Bronchial epithelial cell (primary cell): ENCODE results near the gene TSC22D3. TPM values are rescaled to one million over a fixed set of nuclear protein-coding genes. Genes with fewer than 3 reads are reported as not detected.

Experiments used
- DNase-seq: peaks from one replicate; pipeline ENCODE4 v3.0.0-alpha.2; 2010; ENCODE audit warnings: low read depth
- FAIRE-seq: peaks from 2 replicates; lab custom pipeline; 2011; peaks lifted over from hg19 to GRCh38; lab: Jason Lieb, UNC
- H3K27me3 ChIP-seq: 2 replicates; pipeline ENCODE4 v1.5.1; 2011; ENCODE audit warnings: low read length; ENCODE audit not compliant: control insufficient read depth, insufficient read depth
- H3K36me3 ChIP-seq: 2 replicates; pipeline ENCODE4 v1.5.1; 2011; ENCODE audit warnings: low read length; ENCODE audit not compliant: control insufficient read depth, insufficient read depth
- H3K4me3 ChIP-seq: 2 replicates; pipeline ENCODE4 v1.5.1; 2011; ENCODE audit warnings: mild to moderate bottlenecking, low read depth, low read length, control low read depth
- total RNA-seq: library from RNA; depleted of rRNA; stranded (reverse); fragments of >200 nt; gene quantifications from 2 replicates; pipeline ENCODE4 v1.2.1, GENCODE V29; 2014
- TF ChIP-seq, protein P1 (sequence below): IDR thresholded peaks from 2 replicates; pipeline ENCODE4 v1.5.1; 2011; ENCODE audit warnings: mild to moderate bottlenecking, moderate library complexity, low read length, control low read depth, inconsistent platforms; ENCODE audit not compliant: insufficient read depth, severe bottlenecking

TSC22D3 gene
- total RNA-seq, 1 donor from 2014 or later = 83.5 TPM

GRCh38 chrX:107731831-107732502, 43.6 kb downstream of the TSC22D3 start:
- DNase-seq = peak; percentile 66

GRCh38 chrX:107730991-107731766, 44.4 kb downstream of the TSC22D3 start:
- FAIRE-seq (no peak), DNase-seq (no peak)
- H3K36me3 ChIP-seq = no peaks in the 10 kb centered on the region
- no peak overlapping the region for H3K4me3 ChIP-seq
- no peaks in the 10 kb centered on the region for H3K27me3 ChIP-seq
- TF ChIP-seq, protein P1, sequence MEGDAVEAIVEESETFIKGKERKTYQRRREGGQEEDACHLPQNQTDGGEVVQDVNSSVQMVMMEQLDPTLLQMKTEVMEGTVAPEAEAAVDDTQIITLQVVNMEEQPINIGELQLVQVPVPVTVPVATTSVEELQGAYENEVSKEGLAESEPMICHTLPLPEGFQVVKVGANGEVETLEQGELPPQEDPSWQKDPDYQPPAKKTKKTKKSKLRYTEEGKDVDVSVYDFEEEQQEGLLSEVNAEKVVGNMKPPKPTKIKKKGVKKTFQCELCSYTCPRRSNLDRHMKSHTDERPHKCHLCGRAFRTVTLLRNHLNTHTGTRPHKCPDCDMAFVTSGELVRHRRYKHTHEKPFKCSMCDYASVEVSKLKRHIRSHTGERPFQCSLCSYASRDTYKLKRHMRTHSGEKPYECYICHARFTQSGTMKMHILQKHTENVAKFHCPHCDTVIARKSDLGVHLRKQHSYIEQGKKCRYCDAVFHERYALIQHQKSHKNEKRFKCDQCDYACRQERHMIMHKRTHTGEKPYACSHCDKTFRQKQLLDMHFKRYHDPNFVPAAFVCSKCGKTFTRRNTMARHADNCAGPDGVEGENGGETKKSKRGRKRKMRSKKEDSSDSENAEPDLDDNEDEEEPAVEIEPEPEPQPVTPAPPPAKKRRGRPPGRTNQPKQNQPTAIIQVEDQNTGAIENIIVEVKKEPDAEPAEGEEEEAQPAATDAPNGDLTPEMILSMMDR = no peak

More at GRCh38 chrX:107731831-107732502, 43.6 kb downstream of the TSC22D3 start:
- Histone ChIP-seq H3K36me3 (no peaks in the 10 kb centered on the region), H3K27me3 (no peaks in the 10 kb centered on the region), H3K4me3 (no peak overlapping the region)
- FAIRE-seq = no peak
- TF ChIP-seq, protein P1 = no peak

- FAIRE-seq (no peak), DNase-seq (no peak)
- H3K4me3 ChIP-seq = no peak overlapping the region
- H3K36me3 ChIP-seq = no peaks in the 10 kb centered on the region
- no peaks in the 10 kb centered on the region for H3K27me3 ChIP-seq
- TF ChIP-seq, protein P1 = no peak
Observed at GRCh38 chrX:107730298-107730655, 45.3 kb downstream of the TSC22D3 start.

GRCh38 chrX:107729558-107730297, 45.9 kb downstream of the TSC22D3 start:
- TF ChIP-seq, protein P1 = no peak
- no peak for FAIRE-seq
- peak; percentile 50 for DNase-seq
- Histone ChIP-seq H3K27me3 (no peaks in the 10 kb centered on the region), H3K36me3 (no peaks in the 10 kb centered on the region), H3K4me3 (no peak overlapping the region)

- Histone ChIP-seq H3K4me3 (no peak overlapping the region), H3K36me3 (no peaks in the 10 kb centered on the region), H3K27me3 (no peaks in the 10 kb centered on the region)
- DNase-seq (no peak), FAIRE-seq (no peak)
- TF ChIP-seq, protein P1 = no peak
Observed at GRCh38 chrX:107728371-107729099, 47.1 kb downstream of the TSC22D3 start.
